Liver (tissue), 9 donors: ENCODE results near the gene MGAT5. TPM values are rescaled to one million over a fixed set of nuclear protein-coding genes. Genes with fewer than 3 reads are reported as not detected.

Source experiments
- DNase-seq: peaks from one replicate; pipeline ENCODE4 v3.0.0-alpha.2; 2017; ENCODE audit warnings: low spot score
- H3K27ac ChIP-seq, 2 donors: one replicate each; pipeline ENCODE4 v1.7.0; 2013; ENCODE audit warnings: inconsistent platforms in 2 of 2, low read length in 2 of 2, control low read depth in 1 of 2, low read depth in 1 of 2, mild to moderate bottlenecking in 1 of 2
- H3K27me3 ChIP-seq, 4 donors: one replicate each; pipeline versions ENCODE4 v1.6.1 to v1.7.0; 2013; ENCODE audit warnings: low read length in 3 of 4, inconsistent platforms in 1 of 4, mild to moderate bottlenecking in 1 of 4, moderate library complexity in 1 of 4; ENCODE audit not compliant: control insufficient read depth in 4 of 4, insufficient read depth in 4 of 4
- H3K36me3 ChIP-seq, 4 donors: one replicate each; pipeline versions ENCODE4 v1.6.1 to v1.7.0; 2013; ENCODE audit warnings: low read length in 3 of 4, mild to moderate bottlenecking in 3 of 4, low read depth in 1 of 4, moderate library complexity in 1 of 4; ENCODE audit not compliant: control insufficient read depth in 4 of 4, insufficient read depth in 3 of 4
- H3K4me1 ChIP-seq, 4 donors: one replicate each; pipeline versions ENCODE4 v1.6.1 to v1.7.0; 2013; ENCODE audit warnings: low read length in 3 of 4, mild to moderate bottlenecking in 3 of 4, moderate library complexity in 1 of 4; ENCODE audit not compliant: control insufficient read depth in 4 of 4, insufficient read depth in 4 of 4
- H3K4me3 ChIP-seq, 3 donors: one replicate each; pipeline versions ENCODE4 v1.6.1 to v1.7.0; 2013; ENCODE audit warnings: low read length in 3 of 3, control low read depth in 1 of 3, low read depth in 1 of 3, mild to moderate bottlenecking in 1 of 3
- H3K9ac ChIP-seq, 2 donors: one replicate each; pipeline ENCODE4 v1.7.0; 2013; ENCODE audit warnings: low read length in 2 of 2, mild to moderate bottlenecking in 2 of 2, moderate library complexity in 2 of 2, control low read depth in 1 of 2, low read depth in 1 of 2
- H3K9me3 ChIP-seq, 4 donors: one replicate each; pipeline versions ENCODE4 v1.6.1 to v1.7.0; 2013; ENCODE audit warnings: low read length in 3 of 4; ENCODE audit not compliant: control insufficient read depth in 4 of 4
- ATF3 ChIP-seq: IDR thresholded peaks from 2 replicates; pipeline ENCODE4 v1.6.1; 2016; ENCODE audit warnings: antibody characterized with exemption
- EGR1 ChIP-seq, 2 donors: IDR thresholded peaks; 2 replicates each; pipeline ENCODE4 v1.6.1; 2016 to 2018; ENCODE audit warnings: antibody characterized with exemption in 2 of 2, low read depth in 2 of 2
- FOXA1 ChIP-seq: IDR thresholded peaks from 2 replicates; pipeline ENCODE4 v1.6.1; 2016; ENCODE audit warnings: antibody characterized with exemption
- FOXA2 ChIP-seq: IDR thresholded peaks from 2 replicates; pipeline ENCODE4 v1.6.1; 2016; ENCODE audit warnings: antibody characterized with exemption
- GABPA ChIP-seq, 2 donors: IDR thresholded peaks in 1 of 2; conservative IDR thresholded peaks in 1 of 2; 2 replicates each; pipeline ENCODE4 v1.6.1; 2016; ENCODE audit warnings: antibody characterized with exemption in 2 of 2, mild to moderate bottlenecking in 1 of 2, moderate library complexity in 1 of 2
- HNF4A ChIP-seq, 2 donors: conservative IDR thresholded peaks; 2 replicates each; pipeline ENCODE4 v1.6.1; 2016; ENCODE audit warnings: antibody characterized with exemption in 2 of 2, mild to moderate bottlenecking in 2 of 2
- HNF4G ChIP-seq: IDR thresholded peaks from 2 replicates; pipeline ENCODE4 v1.6.1; 2016; ENCODE audit warnings: antibody characterized with exemption
- JUND ChIP-seq, 2 donors: IDR thresholded peaks; 2 replicates each; pipeline ENCODE4 v1.6.1; 2016; ENCODE audit warnings: antibody characterized with exemption in 2 of 2
- MAX ChIP-seq: IDR thresholded peaks from 2 replicates; pipeline ENCODE4 v1.6.1; 2016; ENCODE audit warnings: antibody characterized with exemption
- NR2F2 ChIP-seq: IDR thresholded peaks from 2 replicates; pipeline ENCODE4 v1.6.1; 2016; ENCODE audit warnings: antibody characterized with exemption
- RAD21 ChIP-seq, 2 donors: IDR thresholded peaks; 2 replicates each; pipeline ENCODE4 v1.6.1; 2016; ENCODE audit warnings: antibody characterized with exemption in 2 of 2, mild to moderate bottlenecking in 2 of 2
- REST ChIP-seq: IDR thresholded peaks from 2 replicates; pipeline ENCODE4 v1.6.1; 2016; ENCODE audit warnings: antibody characterized with exemption, mild to moderate bottlenecking
- RXRA ChIP-seq, 2 donors: IDR thresholded peaks; 2 replicates each; pipeline ENCODE4 v1.6.1; 2017 to 2018; ENCODE audit warnings: antibody characterized with exemption in 2 of 2, mild to moderate bottlenecking in 1 of 2
- SP1 ChIP-seq: IDR thresholded peaks from 2 replicates; pipeline ENCODE4 v1.6.1; 2018; ENCODE audit warnings: antibody characterized with exemption, mild to moderate bottlenecking
- TAF1 ChIP-seq: conservative IDR thresholded peaks from 2 replicates; pipeline ENCODE4 v1.6.1; 2016; ENCODE audit warnings: antibody characterized with exemption, mild to moderate bottlenecking
- YY1 ChIP-seq: IDR thresholded peaks from 2 replicates; pipeline ENCODE4 v1.6.1; 2016; ENCODE audit warnings: antibody characterized with exemption, mild to moderate bottlenecking
- ZBTB33 ChIP-seq: IDR thresholded peaks from 2 replicates; pipeline ENCODE4 v1.6.1; 2016; ENCODE audit warnings: antibody characterized with exemption
- WGBS: extraction: QIAGEN DNeasy Blood & Tissue Kit; methylation state at CpG from one replicate; pipeline ENCODE4 v1.1.7; 2013; 5-methylcytosine and 5-hydroxymethylcytosine counted together
- polyA plus RNA-seq, 2 donors: library from polyadenylated mRNA; stranded (reverse) in 1 of 2; unstranded in 1 of 2; fragments of 200-250 nt in 1 of 2; fragments of >200 nt in 1 of 2; fragmentation: Nextera tagmentation in 1 of 2; extraction: Ambion mirVana in 1 of 2; gene quantifications; one replicate each; pipeline versions ENCODE4 v1.2.1 to v1.2.3, GENCODE V29; 2013 to 2015
- total RNA-seq, 2 donors: library from RNA; depleted of rRNA; stranded (reverse); fragments of >200 nt; gene quantifications; one replicate each; pipeline ENCODE4 v1.2.3, GENCODE V29; 2014
- donor health status: healthy.
- donor health status: healthy.
- donor health status: healthy.
- donor health status: healthy.
- donor health status: healthy.

The MGAT5 gene
- total and polyA plus RNA-seq, 4 donors = 1.8 to 12.7 (median 5.6) TPM

DNA sequence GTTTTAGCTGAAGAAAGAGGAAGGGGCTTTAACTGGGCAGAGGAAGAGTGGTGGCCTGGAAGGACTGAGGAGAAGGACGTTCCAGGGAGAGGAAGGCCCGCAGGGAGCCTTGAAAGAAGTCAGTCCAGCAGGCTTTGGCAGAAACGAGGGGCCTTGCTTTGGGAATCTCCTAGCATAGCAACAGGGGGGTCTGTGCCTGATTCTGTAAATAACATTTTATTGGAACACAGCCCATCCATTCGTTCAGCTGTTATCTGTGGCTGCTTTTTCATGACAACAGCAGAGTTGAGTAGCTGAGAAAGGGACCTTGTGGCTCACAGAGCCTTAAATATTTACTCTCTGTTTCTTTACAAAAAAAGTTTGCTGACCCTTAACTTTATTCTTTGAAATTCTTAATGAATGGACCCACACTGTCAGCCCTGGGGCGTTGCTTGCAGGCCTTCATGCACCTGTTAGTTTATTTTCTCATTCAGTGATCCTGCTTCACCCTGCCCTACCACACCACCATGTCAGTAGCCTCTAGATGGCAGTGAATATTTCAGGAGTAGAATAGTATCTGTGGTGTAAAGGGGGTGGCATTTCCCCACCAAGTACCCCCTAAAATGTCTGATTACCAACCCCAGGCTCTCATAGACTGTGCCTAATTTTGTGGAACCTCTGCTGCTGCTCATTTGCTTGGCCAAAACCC lies 61.0 kb downstream of the MGAT5 start:
- no peak for DNase-seq
- Histone ChIP-seq H3K9me3 (no peaks in the 10 kb centered on the region), H3K4me1 (no peaks in the 10 kb centered on the region), H3K36me3 (no peaks in the 10 kb centered on the region), H3K27ac (no peak overlapping the region), H3K4me3 (no peak overlapping the region), H3K27me3 (no peaks in the 10 kb centered on the region), H3K9ac (no peak overlapping the region)
- 63% methylated on average over 5 of the region's 5 CpGs for WGBS
- TF ChIP-seq SP1 = no peak
- no peak for TF ChIP-seq ATF3
- TF ChIP-seq REST = no peak
- no peak for TF ChIP-seq HNF4G
- TF ChIP-seq EGR1 (IDR thresholded peaks at IDR 0.05; ENCODE audit: low read depth in 2 of 2) = no peak
- no peak for TF ChIP-seq YY1
- no peak for TF ChIP-seq ZBTB33
- TF ChIP-seq GABPA (IDR thresholded peaks at IDR 0.05 in 1 of 2, conservative IDR thresholded peaks at IDR 0.05 in 1 of 2) = no peak
- no peak for TF ChIP-seq TAF1
- TF ChIP-seq JUND (IDR thresholded peaks at IDR 0.05) = no peak
- no peak for TF ChIP-seq RAD21 (IDR thresholded peaks at IDR 0.05)
- no peak for TF ChIP-seq RXRA (IDR thresholded peaks at IDR 0.05)
- TF ChIP-seq FOXA1 = no peak
- no peak for TF ChIP-seq MAX
- no peak for TF ChIP-seq NR2F2

DNA sequence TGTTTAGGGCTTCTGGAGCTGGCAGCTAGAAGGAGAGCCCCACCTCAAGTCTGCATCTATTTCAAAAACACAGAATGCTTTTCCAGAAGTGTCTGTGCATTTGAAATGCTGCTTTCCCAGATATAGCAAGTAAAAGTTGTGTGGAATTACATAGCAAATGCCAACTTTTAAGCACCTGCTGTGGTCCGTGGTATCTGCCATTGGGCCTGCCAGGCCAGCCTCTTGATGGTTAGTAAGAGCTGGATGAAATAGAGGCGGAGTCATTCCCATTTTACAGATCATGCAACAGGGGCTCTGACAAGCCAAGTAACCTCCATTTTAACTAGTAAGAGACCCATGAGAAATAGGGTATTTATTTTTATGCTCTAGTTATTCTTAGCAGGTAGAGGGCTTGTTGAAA lies 61.6 kb downstream of the MGAT5 start:
- over 99% methylated on average over 2 of the region's 2 CpGs for WGBS
- no peaks in the 10 kb centered on the region for H3K9me3 ChIP-seq
- no peak for DNase-seq
- no peaks in the 10 kb centered on the region for H3K4me1 ChIP-seq
- no peak overlapping the region for H3K9ac ChIP-seq
- H3K27me3 ChIP-seq = no peaks in the 10 kb centered on the region
- no peak overlapping the region for H3K4me3 ChIP-seq
- no peaks in the 10 kb centered on the region for H3K36me3 ChIP-seq
- H3K27ac ChIP-seq = no peak overlapping the region
- TF ChIP-seq SP1 = no peak
- TF ChIP-seq GABPA (IDR thresholded peaks at IDR 0.05 in 1 of 2, conservative IDR thresholded peaks at IDR 0.05 in 1 of 2) = no peak
- no peak for TF ChIP-seq TAF1
- no peak for TF ChIP-seq ZBTB33
- no peak for TF ChIP-seq FOXA2
- no peak for TF ChIP-seq YY1
- no peak for TF ChIP-seq MAX
- TF ChIP-seq RXRA (IDR thresholded peaks at IDR 0.05) = no peak
- no peak for TF ChIP-seq FOXA1
- no peak for TF ChIP-seq RAD21 (IDR thresholded peaks at IDR 0.05)
- TF ChIP-seq REST = no peak
- no peak for TF ChIP-seq ATF3
- no peak for TF ChIP-seq HNF4G
- no peak for TF ChIP-seq HNF4A (conservative IDR thresholded peaks at IDR 0.05)
- TF ChIP-seq JUND (IDR thresholded peaks at IDR 0.05) = no peak
- TF ChIP-seq EGR1 (IDR thresholded peaks at IDR 0.05; ENCODE audit: low read depth in 2 of 2) = no peak
